Ishikawa (cell line): Measurements from ENCODE around the gene ZNF385D.

ENCODE experiments used
- CEBPB ChIP-seq: IDR thresholded peaks from 2 replicates; pipeline ENCODE4 v1.6.1; 2012
- CREB1 ChIP-seq: IDR thresholded peaks from 2 replicates; pipeline ENCODE4 v1.6.1; 2012; ENCODE audit warnings: low read depth
- EGR1 ChIP-seq: IDR thresholded peaks from 2 replicates; pipeline ENCODE4 v1.6.1; 2012
- EP300 ChIP-seq: IDR thresholded peaks from 2 replicates; pipeline ENCODE4 v1.6.1; 2012; ENCODE audit warnings: borderline replicate concordance
- RAD21 ChIP-seq: IDR thresholded peaks from 2 replicates; pipeline ENCODE4 v1.6.1; 2012; ENCODE audit warnings: low read depth
- REST ChIP-seq: IDR thresholded peaks from 2 replicates; pipeline ENCODE4 v1.6.1; 2012; ENCODE audit warnings: low read depth, mild to moderate bottlenecking
- TAF1 ChIP-seq: IDR thresholded peaks from 2 replicates; pipeline ENCODE4 v1.6.1; 2012; ENCODE audit warnings: low read depth, mild to moderate bottlenecking
- TCF12 ChIP-seq: IDR thresholded peaks from 2 replicates; pipeline ENCODE4 v1.6.1; 2012; ENCODE audit warnings: low read depth
- TEAD4 ChIP-seq: IDR thresholded peaks from 2 replicates; pipeline ENCODE4 v1.6.1; 2012
- YY1 ChIP-seq: IDR thresholded peaks from 2 replicates; pipeline ENCODE4 v1.6.1; 2012; ENCODE audit warnings: low read depth
- ZBTB7A ChIP-seq: IDR thresholded peaks from 2 replicates; pipeline ENCODE4 v1.6.1; 2012; ENCODE audit warnings: low read depth
- TF ChIP-seq, protein P1 (sequence below): IDR thresholded peaks from 2 replicates; pipeline ENCODE4 v1.6.1; 2012
- TF ChIP-seq, protein P2 (sequence below): IDR thresholded peaks from 2 replicates; pipeline ENCODE4 v1.6.1; 2012

- TF ChIP-seq CREB1 (no peak), TCF12 (no peak), TAF1 (no peak), CEBPB (no peak), RAD21 (no peak), ZBTB7A (no peak), YY1 (no peak), EGR1 (no peak), TEAD4 (no peak), REST (no peak), EP300 (no peak)
- TF ChIP-seq, protein P1, sequence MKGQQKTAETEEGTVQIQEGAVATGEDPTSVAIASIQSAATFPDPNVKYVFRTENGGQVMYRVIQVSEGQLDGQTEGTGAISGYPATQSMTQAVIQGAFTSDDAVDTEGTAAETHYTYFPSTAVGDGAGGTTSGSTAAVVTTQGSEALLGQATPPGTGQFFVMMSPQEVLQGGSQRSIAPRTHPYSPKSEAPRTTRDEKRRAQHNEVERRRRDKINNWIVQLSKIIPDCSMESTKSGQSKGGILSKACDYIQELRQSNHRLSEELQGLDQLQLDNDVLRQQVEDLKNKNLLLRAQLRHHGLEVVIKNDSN = no peak
- TF ChIP-seq, protein P2, sequence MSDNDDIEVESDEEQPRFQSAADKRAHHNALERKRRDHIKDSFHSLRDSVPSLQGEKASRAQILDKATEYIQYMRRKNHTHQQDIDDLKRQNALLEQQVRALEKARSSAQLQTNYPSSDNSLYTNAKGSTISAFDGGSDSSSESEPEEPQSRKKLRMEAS = no peak
Observed at GRCh38 chr3:21592828-21593227, 158.2 kb downstream of the ZNF385D start.
